GM18861 (cell line): ENCODE data around the gene CCDC102B.

ENCODE experiments used
- ATAC-seq: cut with Tn5 transposase; IDR thresholded peaks from one replicate; pipeline ENCODE4 v1.9.1; 2021; ENCODE audit not compliant: unreplicated experiment

The CCDC102B gene

DNA sequence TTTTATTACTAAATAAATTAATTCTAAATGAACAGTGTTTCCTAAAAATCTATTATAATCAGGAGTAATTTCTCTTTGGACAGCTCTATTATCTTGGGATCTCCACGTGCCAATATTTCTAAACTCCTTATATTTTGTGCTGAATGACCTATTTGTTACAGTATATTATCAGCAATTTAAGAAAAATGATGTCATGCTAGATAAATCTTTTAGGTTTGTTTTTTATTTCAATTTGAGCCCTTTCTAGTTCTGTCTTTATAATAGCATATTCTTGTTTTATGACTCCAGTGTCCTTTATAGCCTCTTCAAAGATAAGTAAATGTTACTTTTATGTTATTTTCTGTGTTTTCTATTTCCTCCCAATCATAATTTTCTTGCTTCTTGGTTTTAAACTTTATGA, 269.2 kb downstream of the CCDC102B start:
- ATAC-seq = no peak

- no peak for ATAC-seq
These were observed 273.8 kb downstream of the CCDC102B start for GRCh38 chr18:69071680-69072079.

- ATAC-seq = no peak
These were observed 284.0 kb downstream of the CCDC102B start for GRCh38 chr18:69081846-69082245.

- ATAC-seq = no peak
These were observed 284.6 kb downstream of the CCDC102B start for GRCh38 chr18:69082499-69082898.

GRCh38 chr18:69085951-69086350, 288.1 kb downstream of the CCDC102B start:
- ATAC-seq = no peak

DNA sequence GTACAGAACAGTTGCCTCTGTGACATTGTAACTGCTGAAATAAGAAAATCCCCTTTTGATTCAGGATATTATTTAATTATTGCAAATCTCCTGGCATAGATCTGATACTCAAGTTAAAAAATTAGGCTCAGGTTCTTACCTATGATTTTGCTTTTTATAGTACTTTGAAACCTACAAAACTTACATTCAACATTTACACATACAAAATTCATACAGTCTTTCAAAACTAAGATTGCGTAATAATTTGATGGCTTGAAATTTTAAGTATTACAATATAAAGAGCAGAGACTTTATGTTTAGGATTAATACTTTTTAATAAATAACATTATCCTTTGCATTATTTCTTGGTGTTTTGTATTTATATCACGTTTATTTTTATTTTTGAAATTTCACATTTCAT, 291.1 kb downstream of the CCDC102B start:
- no peak for ATAC-seq

DNA sequence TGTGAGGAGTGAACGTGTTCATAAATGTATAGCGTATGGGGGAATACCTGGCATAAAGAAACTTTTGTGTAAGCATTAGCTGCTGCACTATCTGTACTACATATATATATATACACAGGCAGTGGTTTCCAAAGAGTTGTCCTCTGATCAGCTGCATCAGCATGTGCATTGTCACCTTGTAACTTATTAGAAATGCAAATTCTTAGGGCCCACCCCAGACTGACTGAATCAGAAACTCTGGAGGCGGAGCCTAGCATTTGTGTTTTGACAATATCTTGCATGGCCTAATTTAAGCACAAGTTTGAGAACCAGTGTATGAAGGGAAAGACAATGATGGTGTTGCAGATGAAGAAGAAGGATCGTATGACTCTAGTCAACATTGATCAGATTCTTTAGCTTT, 299.5 kb downstream of the CCDC102B start:
- peak; percentile 75 for ATAC-seq

- ATAC-seq = no peak
These were observed 305.1 kb downstream of the CCDC102B start for GRCh38 chr18:69102959-69103358.
